ENCODE data around the gene FBXO9. TPM values are rescaled to one million over a fixed set of nuclear protein-coding genes. Genes with fewer than 3 reads are reported as not detected.

FBXO9 gene
- total RNA-seq, 1 donor from 2014 or later: 78.5 TPM

DNA sequence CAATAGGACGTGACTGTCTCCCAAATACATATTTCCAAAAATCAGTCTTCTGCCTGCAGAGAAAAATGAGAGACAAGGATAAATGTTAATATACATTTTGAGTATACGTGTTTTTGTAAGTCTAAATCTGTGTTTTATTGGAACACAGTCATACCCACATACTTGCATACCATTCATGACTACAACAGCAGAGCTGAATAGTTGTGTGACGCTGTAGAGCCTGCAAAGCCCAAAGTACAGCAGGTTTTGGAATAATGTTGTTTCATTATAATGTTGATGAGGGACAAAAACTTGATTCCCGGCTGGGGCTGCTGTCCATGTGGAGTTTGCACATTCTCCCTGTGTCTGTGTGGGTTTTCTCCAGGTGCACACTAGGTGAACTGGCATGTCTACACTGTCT lies 23.8 kb upstream of the FBXO9 start:
- no peak overlapping the region for H3K27ac Mint-ChIP-seq
- no peaks in the 10 kb centered on the region for H3K9me3 Mint-ChIP-seq
- DNase-seq (ENCODE audit: extremely low spot score, unreplicated experiment): no peak
- no peak overlapping the region for H3K4me3 Mint-ChIP-seq
- peaks cover 40% of the 10 kb centered on the region for H3K36me3 Mint-ChIP-seq
- TF ChIP-seq, protein P1, sequence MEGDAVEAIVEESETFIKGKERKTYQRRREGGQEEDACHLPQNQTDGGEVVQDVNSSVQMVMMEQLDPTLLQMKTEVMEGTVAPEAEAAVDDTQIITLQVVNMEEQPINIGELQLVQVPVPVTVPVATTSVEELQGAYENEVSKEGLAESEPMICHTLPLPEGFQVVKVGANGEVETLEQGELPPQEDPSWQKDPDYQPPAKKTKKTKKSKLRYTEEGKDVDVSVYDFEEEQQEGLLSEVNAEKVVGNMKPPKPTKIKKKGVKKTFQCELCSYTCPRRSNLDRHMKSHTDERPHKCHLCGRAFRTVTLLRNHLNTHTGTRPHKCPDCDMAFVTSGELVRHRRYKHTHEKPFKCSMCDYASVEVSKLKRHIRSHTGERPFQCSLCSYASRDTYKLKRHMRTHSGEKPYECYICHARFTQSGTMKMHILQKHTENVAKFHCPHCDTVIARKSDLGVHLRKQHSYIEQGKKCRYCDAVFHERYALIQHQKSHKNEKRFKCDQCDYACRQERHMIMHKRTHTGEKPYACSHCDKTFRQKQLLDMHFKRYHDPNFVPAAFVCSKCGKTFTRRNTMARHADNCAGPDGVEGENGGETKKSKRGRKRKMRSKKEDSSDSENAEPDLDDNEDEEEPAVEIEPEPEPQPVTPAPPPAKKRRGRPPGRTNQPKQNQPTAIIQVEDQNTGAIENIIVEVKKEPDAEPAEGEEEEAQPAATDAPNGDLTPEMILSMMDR (conservative IDR thresholded peaks at IDR 0.05): no peak
- H3K27me3 Mint-ChIP-seq: no peaks in the 10 kb centered on the region
- H3K4me1 Mint-ChIP-seq (ENCODE audit: unreplicated experiment): peaks cover 22% of the 10 kb centered on the region

DNA sequence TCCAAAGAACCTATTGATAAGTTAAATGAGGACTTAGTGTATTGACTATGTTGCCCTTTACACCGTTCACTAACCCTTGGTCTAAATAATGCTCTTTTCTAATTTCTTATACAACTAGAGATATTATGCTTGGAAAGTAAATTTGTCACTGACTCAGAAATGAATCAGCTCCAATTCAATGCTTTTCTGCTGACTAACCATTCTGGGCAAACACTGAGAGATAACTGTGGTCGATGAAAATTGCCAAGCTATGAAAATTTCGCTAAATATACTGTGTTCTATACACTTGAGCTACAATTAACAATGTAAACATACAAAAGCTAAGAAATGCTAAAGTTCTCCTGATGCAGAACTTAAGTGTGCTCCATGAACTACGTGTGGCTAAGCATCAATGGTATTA lies 23.1 kb upstream of the FBXO9 start:
- Mint-ChIP-seq H3K36me3 (peaks cover 36% of the 10 kb centered on the region), H3K4me3 (no peak overlapping the region), H3K27me3 (no peaks in the 10 kb centered on the region), H3K4me1 (ENCODE audit: unreplicated experiment) (peaks cover 22% of the 10 kb centered on the region), H3K27ac (no peak overlapping the region), H3K9me3 (no peaks in the 10 kb centered on the region)
- DNase-seq (ENCODE audit: extremely low spot score, unreplicated experiment): no peak
- TF ChIP-seq, protein P1 (conservative IDR thresholded peaks at IDR 0.05): no peak

DNA sequence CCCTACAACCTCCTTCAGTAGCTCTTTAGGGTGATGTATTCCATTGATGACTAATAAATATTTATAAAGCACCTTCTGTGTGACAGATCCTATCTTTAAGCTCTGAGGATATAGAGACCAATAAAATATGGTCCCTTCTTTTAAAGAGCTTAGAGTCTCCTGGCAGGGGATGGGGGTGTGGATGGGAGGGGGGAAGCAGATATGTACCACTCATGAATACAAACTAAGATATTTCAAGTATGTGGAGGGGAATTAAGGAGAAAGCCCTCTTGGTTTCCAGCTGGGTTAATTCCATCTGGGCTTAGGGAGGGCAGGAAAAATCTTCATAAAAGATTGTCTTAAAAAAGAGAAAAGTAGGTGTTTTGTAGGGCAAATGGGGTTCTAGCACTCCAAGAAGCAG lies 21.6 kb upstream of the FBXO9 start:
- H3K36me3 Mint-ChIP-seq: peaks cover 35% of the 10 kb centered on the region
- H3K4me3 Mint-ChIP-seq: no peak overlapping the region
- TF ChIP-seq, protein P1 (conservative IDR thresholded peaks at IDR 0.05): no peak
- no peaks in the 10 kb centered on the region for H3K27me3 Mint-ChIP-seq
- H3K27ac Mint-ChIP-seq: peak overlapping the region; percentile 62
- no peak for DNase-seq (ENCODE audit: extremely low spot score, unreplicated experiment)
- no peaks in the 10 kb centered on the region for H3K9me3 Mint-ChIP-seq
- H3K4me1 Mint-ChIP-seq (ENCODE audit: unreplicated experiment): peaks cover 22% of the 10 kb centered on the region

DNA sequence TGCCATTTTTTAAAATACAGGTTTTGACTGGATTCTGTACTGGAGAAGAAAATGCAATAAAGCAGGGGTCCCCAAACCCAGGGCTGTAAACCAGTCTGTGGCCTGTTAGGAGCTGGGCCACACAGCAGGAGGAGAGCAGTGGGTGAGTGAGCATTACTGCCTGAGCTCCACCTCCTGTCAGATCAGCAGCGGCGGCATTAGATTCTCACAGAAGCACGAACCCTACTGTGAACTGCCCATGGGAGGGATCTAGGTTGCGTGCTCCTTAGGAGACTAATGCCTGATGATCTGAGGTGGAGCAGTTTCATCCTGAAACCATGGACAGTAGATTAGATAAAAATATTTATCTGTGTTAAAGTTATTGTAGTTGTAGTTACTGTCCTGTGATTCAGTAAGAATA lies 21.1 kb upstream of the FBXO9 start:
- H3K4me1 Mint-ChIP-seq (ENCODE audit: unreplicated experiment): peaks cover 22% of the 10 kb centered on the region

DNA sequence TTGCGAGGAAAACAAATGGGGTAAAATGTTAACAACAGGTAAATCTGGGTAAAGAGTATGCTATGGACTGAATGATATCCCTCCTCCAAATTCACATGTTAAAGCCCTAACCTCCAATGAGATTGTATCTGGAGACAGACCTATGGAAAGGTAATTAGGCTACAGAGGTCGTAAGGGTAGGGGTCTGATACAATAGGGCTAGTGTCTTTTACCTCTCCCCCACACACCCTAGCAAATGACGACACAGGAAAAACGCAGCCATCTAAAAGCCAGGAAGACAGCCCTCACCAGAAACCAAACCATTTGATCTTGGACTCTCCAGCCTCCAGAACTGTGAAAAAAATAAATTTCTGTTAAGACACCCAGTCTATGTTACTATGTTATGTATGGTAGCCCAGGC lies 20.6 kb upstream of the FBXO9 start:
- Mint-ChIP-seq H3K27ac (peak overlapping the region; percentile 56), H3K27me3 (no peaks in the 10 kb centered on the region), H3K4me3 (no peak overlapping the region), H3K9me3 (peaks cover 3% of the 10 kb centered on the region), H3K36me3 (peaks cover 32% of the 10 kb centered on the region), H3K4me1 (ENCODE audit: unreplicated experiment) (peaks cover 25% of the 10 kb centered on the region)
- no peak for DNase-seq (ENCODE audit: extremely low spot score, unreplicated experiment)
- TF ChIP-seq, protein P1 (conservative IDR thresholded peaks at IDR 0.05): no peak

More for the DNA sequence above, 21.1 kb upstream of the FBXO9 start:
- H3K9me3 Mint-ChIP-seq: no peaks in the 10 kb centered on the region
- H3K27ac Mint-ChIP-seq: peak overlapping the region; percentile 62
- no peak for DNase-seq (ENCODE audit: extremely low spot score, unreplicated experiment)
- no peaks in the 10 kb centered on the region for H3K27me3 Mint-ChIP-seq
- TF ChIP-seq, protein P1 (conservative IDR thresholded peaks at IDR 0.05): no peak
- peaks cover 33% of the 10 kb centered on the region for H3K36me3 Mint-ChIP-seq
- H3K4me3 Mint-ChIP-seq: no peak overlapping the region

Data from type B pancreatic cell (in vitro differentiated cells).